Stomach (tissue), 9 donors: Measurements from ENCODE around the gene PCDHGC5. TPM values are rescaled to one million over a fixed set of nuclear protein-coding genes. Genes with fewer than 3 reads are reported as not detected.

Source experiments
- DNase-seq, 2 donors: peaks; one replicate each; pipeline versions ENCODE4 v3.0.0 to v3.0.0-alpha.2; 2013 to 2019
- H3K27ac ChIP-seq, 5 donors: fragments of 200-600 bp in 4 of 5; sonication (generic) in 4 of 5; one replicate each; pipeline ENCODE4 v1.5.1; 2013 to 2019; ENCODE audit warnings: mild to moderate bottlenecking in 1 of 5, moderate library complexity in 1 of 5
- H3K27me3 ChIP-seq, 3 donors: fragments of 200-600 bp; sonication (generic); one replicate each; pipeline ENCODE4 v1.5.1; 2017 to 2019; ENCODE audit warnings: mixed run types in 1 of 3
- H3K36me3 ChIP-seq, 4 donors: fragments of 200-600 bp; sonication (generic); 1 replicate in 3 of 4; 2 replicates in 1 of 4; pipeline ENCODE4 v1.5.1; 2016 to 2019
- H3K4me1 ChIP-seq, 4 donors: fragments of 200-600 bp; sonication (generic); one replicate each; pipeline ENCODE4 v1.5.1; 2016 to 2019
- H3K4me3 ChIP-seq, 4 donors: fragments of 200-600 bp; sonication (generic) in 3 of 4; one replicate each; pipeline ENCODE4 v1.5.1; 2016 to 2019; ENCODE audit warnings: mild to moderate bottlenecking in 1 of 4
- H3K9me3 ChIP-seq, 4 donors: fragments of 200-600 bp; sonication (generic); one replicate each; pipeline ENCODE4 v1.5.1; 2016 to 2019
- EP300 ChIP-seq: sonication (generic); formaldehyde crosslinking; IDR thresholded peaks from one replicate; pipeline ENCODE4 v1.6.1; 2017; ENCODE audit warnings: antibody characterized with exemption
- POLR2A ChIP-seq, 4 donors: fragments of 450-650 bp; IDR thresholded peaks; one replicate each; pipeline ENCODE4 v1.6.1; 2016; ENCODE audit warnings: antibody characterized with exemption in 4 of 4, control low read depth in 2 of 4, mild to moderate bottlenecking in 1 of 4, moderate library complexity in 1 of 4
- POLR2AphosphoS5 ChIP-seq, 3 donors: sonication (generic); formaldehyde crosslinking; IDR thresholded peaks; one replicate each; pipeline ENCODE4 v1.6.1; 2016; ENCODE audit warnings: antibody characterized with exemption in 3 of 3
- WGBS, 5 donors: extraction: QIAGEN DNeasy Blood & Tissue Kit in 3 of 5; methylation state at CpG; one replicate each; pipeline versions ENCODE4 v1.1.5 to v1.1.7; 2013 to 2018; 5-methylcytosine and 5-hydroxymethylcytosine counted together
- intact Hi-C: fragments of 100-400 bp; cut with DNase I; formaldehyde crosslinking; loops from one replicate; pipeline ENCODE4 v1.15.1; 2023; ENCODE audit warnings: low total_unique reads
- polyA plus RNA-seq, 3 donors: library from polyadenylated mRNA; stranded (reverse); fragments of 200-250 nt; gene quantifications; one replicate each; pipeline ENCODE4 v1.2.3, GENCODE V29; 2013
- total RNA-seq, 5 donors: library from RNA; depleted of rRNA; stranded (reverse); fragments of >200 nt; gene quantifications; one replicate each; pipeline versions ENCODE4 v1.1.0 to v1.2.3, GENCODE V29; 2014 to 2016
- TF ChIP-seq, protein P1 (sequence below), 7 experiments: fragments of 450-650 bp in 4 of 7; fragments of 200-600 bp in 3 of 7; sonication (generic) in 3 of 7; IDR thresholded peaks; one replicate each; pipeline ENCODE4 v1.5.1; 2016 to 2019; ENCODE audit warnings: antibody characterized with exemption in 7 of 7, control low read depth in 2 of 7, mild to moderate bottlenecking in 1 of 7
- donor health status: healthy with polysubstance abuse.
- donor health status: Bipolar disorder and iron deficiency.
- donor health status: healthy.

Gene PCDHGC5
- total and polyA plus RNA-seq, 8 donors: 0.08 to 3.5 (median 2.0) TPM; not detected in 3

- DNase-seq: no peak
- H3K36me3 ChIP-seq: peaks cover 0 to 51% (median 12%) of the 10 kb centered on the region in 4 donors
- peaks cover 12 to 44% (median 30%) of the 10 kb centered on the region in 4 donors for H3K4me1 ChIP-seq
- H3K9me3 ChIP-seq: peaks cover 0 to 12% (median 0%) of the 10 kb centered on the region in 4 donors
- intact Hi-C loops: no loop called here
- no peak for TF ChIP-seq EP300
- TF ChIP-seq POLR2AphosphoS5 (IDR thresholded peaks at IDR 0.05): no peak
- TF ChIP-seq POLR2A (IDR thresholded peaks at IDR 0.05): no peak
- no peak overlapping the region for H3K4me3 ChIP-seq
- peak overlapping the region in 1 of 5 donors; percentile 4 for H3K27ac ChIP-seq
- WGBS, 5 donors: 64 to 93% (median 68%) methylated on average over 5 to 10 of the region's 10 CpGs
- peaks cover 0 to 75% (median 28%) of the 10 kb centered on the region in 3 donors for H3K27me3 ChIP-seq
Measured at GRCh38 chr5:141493500-141494422, 4.9 kb downstream of the PCDHGC5 start.

GRCh38 chr5:141494761-141495452 is 6.0 kb downstream of the PCDHGC5 start:
- DNase-seq: peak in 1 of 2 donors; percentile 59
- WGBS, 5 donors: 40 to 63% (median 52%) methylated on average over 17 to 22 of the region's 22 CpGs
- peak overlapping the region in 2 of 5 donors; percentile 3 to 10 for H3K27ac ChIP-seq

GRCh38 chr5:141495453-141495811 is 6.6 kb downstream of the PCDHGC5 start:
- Histone ChIP-seq H3K36me3 (peaks cover 0 to 34% (median 15%) of the 10 kb centered on the region in 4 donors), H3K4me1 (peaks cover 12 to 41% (median 27%) of the 10 kb centered on the region in 4 donors), H3K4me3 (no peak overlapping the region), H3K27ac (no peak overlapping the region), H3K9me3 (peaks cover 0 to 12% (median 0%) of the 10 kb centered on the region in 4 donors), H3K27me3 (peaks cover 0 to 58% (median 24%) of the 10 kb centered on the region in 3 donors)
- DNase-seq: no peak
- intact Hi-C loops: no loop called here
- 68 to 82% (median 78%) methylated on average over 8 of the region's 8 CpGs for WGBS, 5 donors
- TF ChIP-seq, protein P1, sequence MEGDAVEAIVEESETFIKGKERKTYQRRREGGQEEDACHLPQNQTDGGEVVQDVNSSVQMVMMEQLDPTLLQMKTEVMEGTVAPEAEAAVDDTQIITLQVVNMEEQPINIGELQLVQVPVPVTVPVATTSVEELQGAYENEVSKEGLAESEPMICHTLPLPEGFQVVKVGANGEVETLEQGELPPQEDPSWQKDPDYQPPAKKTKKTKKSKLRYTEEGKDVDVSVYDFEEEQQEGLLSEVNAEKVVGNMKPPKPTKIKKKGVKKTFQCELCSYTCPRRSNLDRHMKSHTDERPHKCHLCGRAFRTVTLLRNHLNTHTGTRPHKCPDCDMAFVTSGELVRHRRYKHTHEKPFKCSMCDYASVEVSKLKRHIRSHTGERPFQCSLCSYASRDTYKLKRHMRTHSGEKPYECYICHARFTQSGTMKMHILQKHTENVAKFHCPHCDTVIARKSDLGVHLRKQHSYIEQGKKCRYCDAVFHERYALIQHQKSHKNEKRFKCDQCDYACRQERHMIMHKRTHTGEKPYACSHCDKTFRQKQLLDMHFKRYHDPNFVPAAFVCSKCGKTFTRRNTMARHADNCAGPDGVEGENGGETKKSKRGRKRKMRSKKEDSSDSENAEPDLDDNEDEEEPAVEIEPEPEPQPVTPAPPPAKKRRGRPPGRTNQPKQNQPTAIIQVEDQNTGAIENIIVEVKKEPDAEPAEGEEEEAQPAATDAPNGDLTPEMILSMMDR (IDR thresholded peaks at IDR 0.05): no peak
- no peak for TF ChIP-seq POLR2AphosphoS5 (IDR thresholded peaks at IDR 0.05)
- no peak for TF ChIP-seq POLR2A (IDR thresholded peaks at IDR 0.05)
- no peak for TF ChIP-seq EP300

More at GRCh38 chr5:141494761-141495452, 6.0 kb downstream of the PCDHGC5 start:
- H3K9me3 ChIP-seq: peaks cover 0 to 12% (median 0%) of the 10 kb centered on the region in 4 donors
- H3K4me1 ChIP-seq: peaks cover 12 to 41% (median 27%) of the 10 kb centered on the region in 4 donors
- H3K36me3 ChIP-seq: peaks cover 0 to 40% (median 14%) of the 10 kb centered on the region in 4 donors
- H3K4me3 ChIP-seq: no peak overlapping the region
- H3K27me3 ChIP-seq: peaks cover 0 to 64% (median 28%) of the 10 kb centered on the region in 3 donors
- no peak for TF ChIP-seq POLR2A (IDR thresholded peaks at IDR 0.05)
- TF ChIP-seq, protein P1 (IDR thresholded peaks at IDR 0.05): no peak
- TF ChIP-seq EP300: no peak
- no peak for TF ChIP-seq POLR2AphosphoS5 (IDR thresholded peaks at IDR 0.05)
- intact Hi-C loops: no loop called here

- H3K9me3 ChIP-seq: peaks cover 0 to 12% (median 0%) of the 10 kb centered on the region in 4 donors
- H3K27ac ChIP-seq: no peak overlapping the region
- DNase-seq: no peak
- 71 to 86% (median 73%) methylated on average over 4 of the region's 4 CpGs for WGBS, 5 donors
- no peak overlapping the region for H3K4me3 ChIP-seq
- H3K36me3 ChIP-seq: peaks cover 0 to 28% (median 16%) of the 10 kb centered on the region in 4 donors
- peaks cover 12 to 41% (median 27%) of the 10 kb centered on the region in 4 donors for H3K4me1 ChIP-seq
- intact Hi-C loops: no loop called here
- TF ChIP-seq, protein P1 (IDR thresholded peaks at IDR 0.05): no peak
- TF ChIP-seq POLR2A (IDR thresholded peaks at IDR 0.05) (no peak), EP300 (no peak)
- H3K27me3 ChIP-seq: peaks cover 0 to 52% (median 18%) of the 10 kb centered on the region in 3 donors
Measured at GRCh38 chr5:141496038-141496437, 7.2 kb downstream of the PCDHGC5 start.
